Calu3 (cell line): Measurements from ENCODE around the gene SNX25. TPM values are rescaled to one million over a fixed set of nuclear protein-coding genes. Genes with fewer than 3 reads are reported as not detected.

Experiments
- BruUV-seq: library from RNA; stranded (reverse); fragments of 400-500 nt; replicated peaks from 2 replicates; lab custom pipeline; 2021; lab: Mats Ljungman, UMichigan
- CTCF ChIA-PET: fragments of 300-600 bp; sonication (Branson Sonifier 250); formaldehyde crosslinking; loops from one replicate; lab custom pipeline; 2022; ENCODE audit warnings: antibody characterized with exemption; lab: Charles Lee
- DNase-seq: peaks from one replicate; pipeline ENCODE4 v3.0.0; 2022
- H3K27ac Mint-ChIP-seq: one replicate; pipeline ENCODE4 v1.8.0; 2022; ENCODE audit warnings: mixed read lengths; ENCODE audit not compliant: unreplicated experiment
- H3K27me3 Mint-ChIP-seq: one replicate; pipeline ENCODE4 v1.8.0; 2022; ENCODE audit warnings: mixed read lengths; ENCODE audit not compliant: unreplicated experiment
- H3K36me3 Mint-ChIP-seq: one replicate; pipeline ENCODE4 v1.8.0; 2022; ENCODE audit warnings: mild to moderate bottlenecking, moderate library complexity, mixed read lengths; ENCODE audit not compliant: insufficient read depth, unreplicated experiment
- H3K4me1 Mint-ChIP-seq: one replicate; pipeline ENCODE4 v1.8.0; 2022; ENCODE audit warnings: mild to moderate bottlenecking, low read depth, mixed read lengths; ENCODE audit not compliant: unreplicated experiment
- H3K4me3 Mint-ChIP-seq: one replicate; pipeline ENCODE4 v1.8.0; 2022; ENCODE audit warnings: mild to moderate bottlenecking, low read depth, moderate library complexity, mixed read lengths; ENCODE audit not compliant: unreplicated experiment
- H3K9me3 Mint-ChIP-seq: one replicate; pipeline ENCODE4 v1.8.0; 2022; ENCODE audit warnings: low read depth, mixed read lengths; ENCODE audit not compliant: unreplicated experiment
- CTCF ChIP-seq: fragments of 200-600 bp; IDR thresholded peaks from one replicate; pipeline ENCODE4 v1.8.0; 2022; ENCODE audit warnings: antibody characterized with exemption; ENCODE audit not compliant: unreplicated experiment
- intact Hi-C: fragments of 100-400 bp; cut with micrococcal nuclease; formaldehyde crosslinking; loops from one replicate; pipeline ENCODE4 v1.10.0; 2022; ENCODE audit not compliant: unreplicated experiment
- total RNA-seq: library from RNA; stranded (reverse); gene quantifications from 2 replicates; pipeline ENCODE4 v1.2.3, GENCODE V29; 2022

Gene SNX25
- total RNA-seq, 1 experiment from 2014 or later: 16.1 TPM

- TF ChIP-seq CTCF: no peak
- CTCF ChIA-PET: interaction anchor here (0.7 kb wide), 1 partner anchor 72 kb away, joined by 3 read pairs; no protein-coding TSS in a partner anchor
- BruUV-seq: no TSS peak
- no peak overlapping the region for H3K27ac Mint-ChIP-seq
- H3K4me1 Mint-ChIP-seq: no peaks in the 10 kb centered on the region
- intact Hi-C loops: no loop called here
- DNase-seq: no peak
- no peaks in the 10 kb centered on the region for H3K36me3 Mint-ChIP-seq
- H3K27me3 Mint-ChIP-seq: no peaks in the 10 kb centered on the region
- H3K9me3 Mint-ChIP-seq: no peaks in the 10 kb centered on the region
- H3K4me3 Mint-ChIP-seq: no peak overlapping the region
Measured at GRCh38 chr4:185374573-185374972, 165.2 kb downstream of the SNX25 start.

GRCh38 chr4:185378264-185378663, 168.9 kb downstream of the SNX25 start:
- Mint-ChIP-seq H3K36me3 (no peaks in the 10 kb centered on the region), H3K27ac (no peak overlapping the region), H3K27me3 (no peaks in the 10 kb centered on the region), H3K4me1 (no peaks in the 10 kb centered on the region), H3K4me3 (no peak overlapping the region), H3K9me3 (no peaks in the 10 kb centered on the region)
- no peak for TF ChIP-seq CTCF
- BruUV-seq: no TSS peak
- DNase-seq: no peak
- intact Hi-C loops: no loop called here
- CTCF ChIA-PET: no interaction called here

GRCh38 chr4:185379326-185380295, 170.2 kb downstream of the SNX25 start:
- no peak for DNase-seq
- Mint-ChIP-seq H3K9me3 (no peaks in the 10 kb centered on the region), H3K4me3 (no peak overlapping the region), H3K27me3 (no peaks in the 10 kb centered on the region), H3K36me3 (no peaks in the 10 kb centered on the region), H3K4me1 (peaks cover 7% of the 10 kb centered on the region), H3K27ac (no peak overlapping the region)
- CTCF ChIA-PET: no interaction called here
- TF ChIP-seq CTCF: no peak
- no TSS peak for BruUV-seq
- intact Hi-C loops: no loop called here

GRCh38 chr4:185380320-185380719, 170.9 kb downstream of the SNX25 start:
- H3K27ac Mint-ChIP-seq: no peak overlapping the region
- no peak overlapping the region for H3K4me3 Mint-ChIP-seq
- H3K9me3 Mint-ChIP-seq: no peaks in the 10 kb centered on the region
- no peak for TF ChIP-seq CTCF
- H3K36me3 Mint-ChIP-seq: no peaks in the 10 kb centered on the region
- H3K4me1 Mint-ChIP-seq: peaks cover 7% of the 10 kb centered on the region
- intact Hi-C loops: no loop called here
- BruUV-seq: no TSS peak
- H3K27me3 Mint-ChIP-seq: no peaks in the 10 kb centered on the region
- DNase-seq: no peak
- CTCF ChIA-PET: no interaction called here
